Activated CD8-positive, alpha-beta T cell treated with anti-CD3 and anti-CD28 coated beads for 36 hours (primary cell): Measurements from ENCODE around the gene SUSD4. TPM values are rescaled to one million over a fixed set of nuclear protein-coding genes. Genes with fewer than 3 reads are reported as not detected.

ENCODE experiments used
- ATAC-seq: fragments of 200-7000 bp; cut with Tn5 transposase; one replicate; pipeline ENCODE4 v1.10.0; 2021; ENCODE audit warnings: mild to moderate bottlenecking, moderate library complexity
- CTCF ChIA-PET: fragments of 350-600 bp; sonication (Branson Sonifier 250); formaldehyde crosslinking; loops from one replicate; lab custom pipeline; 2021; ENCODE audit warnings: antibody characterized with exemption; lab: Charles Lee
- POLR2A ChIA-PET: fragments of 350-600 bp; sonication (Branson Sonifier 250); formaldehyde crosslinking; loops from one replicate; lab custom pipeline; 2021; ENCODE audit warnings: antibody characterized with exemption; lab: Charles Lee
- DNase-seq: peaks from one replicate; pipeline ENCODE4 v3.0.0-alpha.2; 2020
- H3K27ac Mint-ChIP-seq: one replicate; pipeline ENCODE4 v1.8.0; 2021; ENCODE audit warnings: mild to moderate bottlenecking, mixed read lengths
- H3K27me3 Mint-ChIP-seq: one replicate; pipeline ENCODE4 v1.8.0; 2021; ENCODE audit warnings: mixed read lengths
- H3K36me3 Mint-ChIP-seq: one replicate; pipeline ENCODE4 v1.8.0; 2021; ENCODE audit warnings: low read depth, mixed read lengths
- H3K4me1 Mint-ChIP-seq: one replicate; pipeline ENCODE4 v1.8.0; 2021; ENCODE audit warnings: low read depth, mixed read lengths
- H3K4me3 Mint-ChIP-seq: one replicate; pipeline ENCODE4 v1.8.0; 2021; ENCODE audit warnings: mild to moderate bottlenecking, moderate library complexity, mixed read lengths
- H3K9me3 Mint-ChIP-seq: one replicate; pipeline ENCODE4 v1.8.0; 2021; ENCODE audit warnings: mixed read lengths
- intact Hi-C: fragments of 100-400 bp; cut with micrococcal nuclease; formaldehyde crosslinking; loops from one replicate; pipeline ENCODE4 v1.10.0; 2022
- total RNA-seq, 2 experiments: library from RNA; stranded (reverse); gene quantifications; one replicate each; pipeline ENCODE4 v1.2.3, GENCODE V29; 2021
- TF ChIP-seq, protein P1 (sequence below): fragments of 200-600 bp; IDR thresholded peaks from one replicate; pipeline ENCODE4 v1.8.0; 2022; ENCODE audit warnings: antibody characterized with exemption, mild to moderate bottlenecking

The SUSD4 gene
- total RNA-seq, 2 experiments from 2014 or later: 0.29 to 0.43 TPM

DNA sequence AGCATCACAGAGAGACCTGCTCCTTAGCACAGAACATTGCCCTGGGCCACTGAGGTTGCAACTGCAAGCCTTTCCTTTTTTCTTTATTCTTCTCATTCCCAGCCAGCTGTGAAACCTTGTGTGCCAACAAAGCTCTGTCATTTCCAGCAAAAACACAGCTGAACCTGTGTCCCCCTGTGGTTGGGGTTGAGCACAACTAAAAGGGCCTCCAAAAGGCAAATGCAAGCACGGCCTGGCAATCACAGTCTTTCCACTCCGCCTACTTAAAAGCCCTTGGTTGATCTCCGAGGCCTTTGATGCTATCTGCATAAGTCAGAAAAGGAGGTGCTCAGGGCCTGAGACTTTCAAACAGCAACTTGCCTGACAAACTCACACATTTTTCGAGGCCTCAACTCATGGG is 32.7 kb downstream of the SUSD4 start:
- ATAC-seq: no peak
- CTCF ChIA-PET: no interaction called here

DNA sequence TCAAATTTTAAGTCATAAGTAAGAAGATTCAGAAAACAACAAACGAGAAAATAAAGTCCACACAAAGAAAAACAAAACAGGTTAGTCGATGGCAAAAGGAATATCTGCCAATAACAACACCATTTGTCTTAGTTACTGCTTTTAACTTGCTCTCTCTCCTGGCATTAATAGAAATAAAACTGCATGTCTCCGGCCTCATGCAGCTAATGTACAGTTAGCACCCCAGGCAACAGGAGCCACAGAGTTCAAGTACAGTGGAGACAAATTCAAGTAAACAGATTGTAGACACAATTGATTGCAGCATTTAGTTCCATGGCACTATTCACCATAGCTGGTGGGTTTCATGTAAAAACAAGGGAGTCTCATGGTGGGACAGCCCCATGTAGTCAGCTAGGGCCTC is 33.5 kb downstream of the SUSD4 start:
- Mint-ChIP-seq H3K36me3 (no peaks in the 10 kb centered on the region), H3K27me3 (no peaks in the 10 kb centered on the region), H3K9me3 (no peaks in the 10 kb centered on the region), H3K27ac (no peak overlapping the region), H3K4me1 (peaks cover 3% of the 10 kb centered on the region), H3K4me3 (no peak overlapping the region)
- intact Hi-C loops: no loop called here
- ATAC-seq (no peak), DNase-seq (no peak)
- ChIA-PET POLR2A (no interaction called here), CTCF (no interaction called here)
- TF ChIP-seq, protein P1, sequence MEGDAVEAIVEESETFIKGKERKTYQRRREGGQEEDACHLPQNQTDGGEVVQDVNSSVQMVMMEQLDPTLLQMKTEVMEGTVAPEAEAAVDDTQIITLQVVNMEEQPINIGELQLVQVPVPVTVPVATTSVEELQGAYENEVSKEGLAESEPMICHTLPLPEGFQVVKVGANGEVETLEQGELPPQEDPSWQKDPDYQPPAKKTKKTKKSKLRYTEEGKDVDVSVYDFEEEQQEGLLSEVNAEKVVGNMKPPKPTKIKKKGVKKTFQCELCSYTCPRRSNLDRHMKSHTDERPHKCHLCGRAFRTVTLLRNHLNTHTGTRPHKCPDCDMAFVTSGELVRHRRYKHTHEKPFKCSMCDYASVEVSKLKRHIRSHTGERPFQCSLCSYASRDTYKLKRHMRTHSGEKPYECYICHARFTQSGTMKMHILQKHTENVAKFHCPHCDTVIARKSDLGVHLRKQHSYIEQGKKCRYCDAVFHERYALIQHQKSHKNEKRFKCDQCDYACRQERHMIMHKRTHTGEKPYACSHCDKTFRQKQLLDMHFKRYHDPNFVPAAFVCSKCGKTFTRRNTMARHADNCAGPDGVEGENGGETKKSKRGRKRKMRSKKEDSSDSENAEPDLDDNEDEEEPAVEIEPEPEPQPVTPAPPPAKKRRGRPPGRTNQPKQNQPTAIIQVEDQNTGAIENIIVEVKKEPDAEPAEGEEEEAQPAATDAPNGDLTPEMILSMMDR: no peak

More for the DNA sequence above, 32.7 kb downstream of the SUSD4 start:
- POLR2A ChIA-PET: no interaction called here
- Mint-ChIP-seq H3K9me3 (no peaks in the 10 kb centered on the region), H3K27me3 (no peaks in the 10 kb centered on the region), H3K36me3 (no peaks in the 10 kb centered on the region), H3K4me3 (no peak overlapping the region), H3K27ac (no peak overlapping the region), H3K4me1 (peaks cover 3% of the 10 kb centered on the region)
- TF ChIP-seq, protein P1: no peak
- peak; percentile 22 for DNase-seq
- intact Hi-C loops: no loop called here

GRCh38 chr1:223329664-223330415 is 34.1 kb downstream of the SUSD4 start:
- no peak overlapping the region for H3K27ac Mint-ChIP-seq
- CTCF ChIA-PET: interaction anchor here (0.6 to 1.4 kb wide), 2 partner anchors 196 to 200 kb away, joined by 3 to 4 read pairs; no protein-coding TSS in a partner anchor
- no peaks in the 10 kb centered on the region for H3K36me3 Mint-ChIP-seq
- H3K9me3 Mint-ChIP-seq: no peaks in the 10 kb centered on the region
- H3K4me1 Mint-ChIP-seq: peaks cover 3% of the 10 kb centered on the region
- no peak overlapping the region for H3K4me3 Mint-ChIP-seq
- intact Hi-C loops: no loop called here
- H3K27me3 Mint-ChIP-seq: no peaks in the 10 kb centered on the region
- DNase-seq: no peak
- POLR2A ChIA-PET: no interaction called here
- no peak for ATAC-seq
- TF ChIP-seq, protein P1: no peak

- POLR2A ChIA-PET: no interaction called here
- ATAC-seq: no peak
- TF ChIP-seq, protein P1: no peak
- Mint-ChIP-seq H3K36me3 (no peaks in the 10 kb centered on the region), H3K9me3 (no peaks in the 10 kb centered on the region), H3K27ac (no peak overlapping the region), H3K4me3 (no peak overlapping the region), H3K27me3 (no peaks in the 10 kb centered on the region), H3K4me1 (peaks cover 3% of the 10 kb centered on the region)
- DNase-seq: no peak
- intact Hi-C loops: no loop called here
- CTCF ChIA-PET: interaction anchor here (0.6 to 1.4 kb wide), 2 partner anchors 195 to 200 kb away, joined by 3 to 4 read pairs; no protein-coding TSS in a partner anchor
Measured at GRCh38 chr1:223329252-223329651, 34.7 kb downstream of the SUSD4 start.

GRCh38 chr1:223328566-223328965 is 35.4 kb downstream of the SUSD4 start:
- DNase-seq (no peak), ATAC-seq (no peak)
- H3K36me3 Mint-ChIP-seq: no peaks in the 10 kb centered on the region
- TF ChIP-seq, protein P1: no peak
- POLR2A ChIA-PET: no interaction called here
- H3K4me3 Mint-ChIP-seq: no peak overlapping the region
- peaks cover 10% of the 10 kb centered on the region for H3K4me1 Mint-ChIP-seq
- intact Hi-C loops: no loop called here
- CTCF ChIA-PET: interaction anchor here (1.4 kb wide), 1 partner anchor 195 kb away, joined by 4 read pairs; no protein-coding TSS in a partner anchor
- no peaks in the 10 kb centered on the region for H3K9me3 Mint-ChIP-seq
- H3K27ac Mint-ChIP-seq: no peak overlapping the region
- no peaks in the 10 kb centered on the region for H3K27me3 Mint-ChIP-seq
